ENCODE data around the gene RPS6KA5. TPM values are rescaled to one million over a fixed set of nuclear protein-coding genes. Genes with fewer than 3 reads are reported as not detected.

The RPS6KA5 gene
- polyA plus RNA-seq, 2 of the 4 experiments (the other 2 are of a cell fraction) = 2.2 to 4.1 TPM

GRCh38 chr14:91070572-91070971 lies 10.1 kb upstream of the RPS6KA5 start:
- ChIA-PET POLR2A (no interaction called here), CTCF (no interaction called here)
- Histone ChIP-seq H3K4me3 (no peak overlapping the region), H3K27ac (no peak overlapping the region), H3K9me3 (peaks cover 13% of the 10 kb centered on the region; the same call in 2 of the 3 replicates), H3K4me1 (no peaks in the 10 kb centered on the region), H3K4me2 (no peak overlapping the region)
- no peak for ATAC-seq
- FAIRE-seq = no peak
- TF ChIP-seq HOXB5 (CRISPR knock-in tag; IDR thresholded peaks at IDR 0.05) (no peak), JUNB (IDR thresholded peaks at IDR 0.05) (no peak), JUN (IDR thresholded peaks at IDR 0.05) (no peak)
- no peak for DNase-seq (ENCODE audit: low read depth in 1 of 2, low spot score in 1 of 2)

GRCh38 chr14:91068642-91069041 lies 8.2 kb upstream of the RPS6KA5 start:
- ATAC-seq (no peak), FAIRE-seq (no peak), DNase-seq (ENCODE audit: low read depth in 1 of 2, low spot score in 1 of 2) (no peak)
- WGBS (ENCODE audit: missing lambda C conversion rate) = 76% methylated on average over 2 of the region's 2 CpGs
- Histone ChIP-seq H3K27ac (no peak overlapping the region), H3K4me2 (no peak overlapping the region), H3K9me3 (peaks cover 13% of the 10 kb centered on the region; the same call in 2 of the 3 replicates), H3K4me3 (no peak overlapping the region), H3K4me1 (no peaks in the 10 kb centered on the region)
- TF ChIP-seq KDM1A (IDR thresholded peaks at IDR 0.05; ENCODE audit: low read depth) (no peak), RCOR1 (IDR thresholded peaks at IDR 0.05; ENCODE audit: low read depth, low read length) (no peak), HOXB13 (CRISPR knock-in tag; IDR thresholded peaks at IDR 0.05; ENCODE audit: low read depth) (no peak), BCL3 (IDR thresholded peaks at IDR 0.05) (no peak), FOSL2 (IDR thresholded peaks at IDR 0.05) (no peak), FOSL2 (CRISPR knock-in tag; IDR thresholded peaks at IDR 0.05) (no peak), HEYL (CRISPR knock-in tag; IDR thresholded peaks at IDR 0.05) (no peak), ZC3H11A (IDR thresholded peaks at IDR 0.05) (no peak), MAZ (IDR thresholded peaks at IDR 0.05; ENCODE audit: borderline replicate concordance, low read depth, low read length) (no peak), BHLHE40 (IDR thresholded peaks at IDR 0.05; ENCODE audit: low read depth, low read length) (no peak), EHF (CRISPR knock-in tag; IDR thresholded peaks at IDR 0.05) (no peak), SREBF2 (IDR thresholded peaks at IDR 0.05) (no peak), HMGXB4 (CRISPR knock-in tag; IDR thresholded peaks at IDR 0.05; ENCODE audit: borderline replicate concordance) (no peak), ELK1 (IDR thresholded peaks at IDR 0.05; ENCODE audit: low read depth, low read length) (no peak), POLR2AphosphoS2 (conservative IDR thresholded peaks at IDR 0.05; ENCODE audit: low read length) (no peak), ESRRA (IDR thresholded peaks at IDR 0.05; ENCODE audit: borderline replicate concordance, low read length) (no peak), NFE2L2 (conservative IDR thresholded peaks at IDR 0.05; ENCODE audit: low read length) (no peak), KDM5A (IDR thresholded peaks at IDR 0.05) (no peak), CBX2 (IDR thresholded peaks at IDR 0.05; ENCODE audit: borderline replicate concordance, low read depth) (no peak), TFCP2L1 (CRISPR knock-in tag; IDR thresholded peaks at IDR 0.05) (no peak)
- ChIA-PET POLR2A (no interaction called here), CTCF (interaction anchor here (1.2 to 1.4 kb wide), 2 partner anchors 104 to 166 kb away, joined by 3 to 4 read pairs; no protein-coding TSS in a partner anchor)

GRCh38 chr14:91067186-91067585 lies 6.7 kb upstream of the RPS6KA5 start:
- peaks cover 13% of the 10 kb centered on the region; the same call in 2 of the 3 replicates for H3K9me3 ChIP-seq
- no peak overlapping the region for H3K4me3 ChIP-seq
- no peak overlapping the region for H3K4me2 ChIP-seq
- FAIRE-seq = no peak
- DNase-seq (ENCODE audit: low read depth in 1 of 2, low spot score in 1 of 2) = no peak
- POLR2A ChIA-PET = no interaction called here
- CTCF ChIA-PET = interaction anchor here (0.6 to 1.0 kb wide), 2 partner anchors 12 to 90 kb away, joined by 3 to 4 read pairs; no protein-coding TSS in a partner anchor
- no peak for ATAC-seq
- TF ChIP-seq EHF (CRISPR knock-in tag; IDR thresholded peaks at IDR 0.05) = no peak
- no peak for TF ChIP-seq CHD4 (IDR thresholded peaks at IDR 0.05; ENCODE audit: borderline replicate concordance)
- no peak for TF ChIP-seq RARB (CRISPR knock-in tag; IDR thresholded peaks at IDR 0.05)
- TF ChIP-seq ZFP36 (IDR thresholded peaks at IDR 0.05; ENCODE audit: borderline replicate concordance, partially characterized antibody) = no peak
- TF ChIP-seq CBX2 (IDR thresholded peaks at IDR 0.05; ENCODE audit: borderline replicate concordance, low read depth) = no peak
- no peak for TF ChIP-seq MAFK (IDR thresholded peaks at IDR 0.05; ENCODE audit: partially characterized antibody)
- TF ChIP-seq RAD21 (conservative IDR thresholded peaks at IDR 0.05 in 1 of 2, IDR thresholded peaks at IDR 0.05 in 1 of 2) = no peak
- H3K27ac ChIP-seq = no peak overlapping the region
- WGBS (ENCODE audit: missing lambda C conversion rate) = 84% methylated on average over 1 of the region's 1 CpG
- no peaks in the 10 kb centered on the region for H3K4me1 ChIP-seq
